Astrocyte of the cerebellum (primary cell): ENCODE results near the gene SLC35B1.

Experiments used
- DNase-seq: peaks from one replicate; pipeline ENCODE4 v3.0.0-alpha.2; 2011; ENCODE audit warnings: low read depth
- H3K4me3 ChIP-seq: 2 replicates; pipeline ENCODE4 v1.5.1; 2011; ENCODE audit warnings: mild to moderate bottlenecking, low read depth, low read length, moderate library complexity
- CTCF ChIP-seq: IDR thresholded peaks from 2 replicates; pipeline ENCODE4 v1.5.1; 2012; ENCODE audit warnings: low read length, low read depth, moderate library complexity, mild to moderate bottlenecking; ENCODE audit errors: missing control alignments
- in situ Hi-C: cut with HindIII; loops from 2 replicates; pipeline ENCODE4 v1.10.0; 2017; ENCODE audit warnings: low sequenced_read_pairs

The SLC35B1 gene

GRCh38 chr17:49745175-49746139, 37.7 kb upstream of the SLC35B1 start:
- in situ Hi-C loops: no loop called here
- DNase-seq: no peak
- no peak overlapping the region for H3K4me3 ChIP-seq
- no peak for TF ChIP-seq CTCF

GRCh38 chr17:49742166-49742638, 34.4 kb upstream of the SLC35B1 start:
- in situ Hi-C loops: no loop called here
- H3K4me3 ChIP-seq: no peak overlapping the region
- no peak for DNase-seq
- no peak for TF ChIP-seq CTCF

- no peak overlapping the region for H3K4me3 ChIP-seq
- no peak for TF ChIP-seq CTCF
- in situ Hi-C loops: no loop called here
- no peak for DNase-seq
Observed at GRCh38 chr17:49741692-49742076, 33.9 kb upstream of the SLC35B1 start.

GRCh38 chr17:49741009-49741691, 33.4 kb upstream of the SLC35B1 start:
- TF ChIP-seq CTCF: no peak
- H3K4me3 ChIP-seq: no peak overlapping the region
- in situ Hi-C loops: no loop called here
- no peak for DNase-seq

- no peak overlapping the region for H3K4me3 ChIP-seq
- in situ Hi-C loops: no loop called here
- no peak for TF ChIP-seq CTCF
- DNase-seq: no peak
Observed at GRCh38 chr17:49739641-49740271, 32.0 kb upstream of the SLC35B1 start.

- H3K4me3 ChIP-seq: no peak overlapping the region
- in situ Hi-C loops: no loop called here
Observed at GRCh38 chr17:49738456-49739163, 30.8 kb upstream of the SLC35B1 start.

More at GRCh38 chr17:49738456-49739163, 30.8 kb upstream of the SLC35B1 start:
- no peak for TF ChIP-seq CTCF
- no peak for DNase-seq
